T-helper 1 cell treated with Interleukin-12 subunit alpha and Interleukin-12 subunit beta and Interleukin-4 antibody, amounts not matched to agents 30 μg/mL and 1 μg/mL, for 36 hours (primary cell): ENCODE measurements around the gene AQP12A.
"Not testable (repeated sequence)": the region's sequence is repeated elsewhere in the genome, so short reads cannot be mapped to it uniquely, and the experiment has no call there.

Experiments used
- H3K27ac Mint-ChIP-seq: one replicate; pipeline ENCODE4 v1.8.0; 2021; ENCODE audit warnings: mild to moderate bottlenecking, mixed read lengths
- H3K27me3 Mint-ChIP-seq: one replicate; pipeline ENCODE4 v1.8.0; 2021; ENCODE audit warnings: low read depth, mixed read lengths
- H3K36me3 Mint-ChIP-seq: one replicate; pipeline ENCODE4 v1.8.0; 2021; ENCODE audit warnings: low read depth, mixed read lengths
- H3K4me1 Mint-ChIP-seq: one replicate; pipeline ENCODE4 v1.8.0; 2021; ENCODE audit warnings: low read depth, mixed read lengths
- H3K4me3 Mint-ChIP-seq: one replicate; pipeline ENCODE4 v1.8.0; 2021; ENCODE audit warnings: mild to moderate bottlenecking, moderate library complexity, mixed read lengths
- H3K9me3 Mint-ChIP-seq: one replicate; pipeline ENCODE4 v1.8.0; 2021; ENCODE audit warnings: mixed read lengths

Gene AQP12A

DNA sequence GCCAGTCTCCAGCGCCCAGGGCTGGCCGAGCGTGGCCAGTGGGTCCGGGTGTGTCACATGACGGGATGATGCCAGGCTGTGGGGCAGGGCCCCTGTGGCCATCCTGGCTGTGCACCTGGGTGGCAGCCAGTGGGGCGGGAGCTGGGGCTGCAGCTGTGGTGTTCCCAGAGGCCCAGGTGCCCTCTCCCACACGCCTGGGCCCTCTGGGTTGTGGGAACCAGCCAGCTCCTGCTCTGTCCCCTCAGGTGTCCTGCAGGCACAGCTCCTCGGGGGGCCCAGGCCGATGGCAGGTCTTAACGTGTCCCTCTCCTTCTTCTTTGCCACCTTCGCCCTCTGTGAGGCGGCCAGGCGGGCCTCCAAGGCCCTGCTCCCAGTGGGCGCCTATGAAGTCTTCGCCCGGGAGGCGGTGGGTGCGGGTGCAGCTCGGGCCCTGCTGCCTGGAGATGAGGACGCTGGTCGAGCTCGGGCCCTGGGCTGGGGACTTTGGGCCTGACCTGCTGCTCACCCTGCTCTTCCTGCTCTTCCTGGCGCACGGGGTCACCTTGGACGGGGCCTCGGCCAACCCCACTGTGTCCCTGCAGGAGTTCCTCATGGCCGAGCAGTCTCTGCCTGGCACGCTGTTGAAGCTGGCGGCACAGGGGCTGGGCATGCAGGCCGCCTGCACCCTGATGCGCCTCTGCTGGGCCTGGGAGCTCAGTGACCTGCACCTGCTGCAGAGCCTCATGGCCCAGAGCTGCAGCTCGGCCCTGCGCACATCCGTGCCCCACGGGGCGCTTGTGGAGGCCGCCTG lies at the start of gene AQP12A:
TSS of gene AQP12A (plus strand) at position 236 of the 790 bp plus-strand sequence. CDS start at position 284, 48 bp downstream.
- not testable (repeated sequence) for H3K4me1 Mint-ChIP-seq, H3K4me3 Mint-ChIP-seq, H3K36me3 Mint-ChIP-seq, H3K27me3 Mint-ChIP-seq, H3K9me3 Mint-ChIP-seq, H3K27ac Mint-ChIP-seq

DNA sequence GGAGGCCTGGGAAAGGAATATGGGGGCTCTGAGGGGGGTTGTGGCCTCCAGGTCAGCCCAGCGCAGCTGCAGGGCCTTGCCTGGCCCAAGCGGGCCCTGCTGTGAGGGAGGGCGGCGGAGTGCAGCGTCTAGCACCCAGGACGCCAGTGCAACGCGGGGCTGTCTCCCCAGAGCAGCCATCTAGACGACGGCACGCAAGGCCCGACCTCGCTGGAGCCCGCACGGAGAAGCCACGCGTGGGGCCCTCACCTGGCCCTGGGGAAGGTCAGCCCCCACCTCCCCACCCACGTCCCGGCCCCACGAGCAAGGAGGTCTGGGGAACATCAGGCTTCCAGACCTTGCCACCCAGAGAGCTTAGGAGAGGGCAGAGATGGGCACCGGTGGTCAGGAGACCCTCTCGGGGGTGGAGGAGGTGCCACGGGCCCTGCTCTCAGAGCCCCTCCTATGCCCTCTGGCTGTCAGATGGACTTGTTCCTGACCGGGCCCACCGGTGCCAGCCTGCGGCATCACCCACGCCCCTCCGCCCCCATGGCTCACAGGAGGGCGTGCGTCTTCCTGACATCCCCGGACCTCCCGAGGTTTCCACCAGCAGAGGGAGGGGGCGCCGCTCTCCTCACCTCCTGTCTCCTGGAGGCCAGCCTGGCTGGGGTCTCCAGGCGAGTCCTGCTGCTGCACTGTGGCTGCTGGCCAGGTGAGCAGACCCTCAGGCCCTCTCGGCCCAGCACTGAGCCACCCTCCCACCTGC lies 49.4 kb upstream of the AQP12A start:
- Mint-ChIP-seq H3K27ac (no peak overlapping the region), H3K4me3 (no peak overlapping the region), H3K4me1 (peaks cover 5% of the 10 kb centered on the region), H3K36me3 (no peaks in the 10 kb centered on the region), H3K9me3 (no peaks in the 10 kb centered on the region), H3K27me3 (peaks cover 3% of the 10 kb centered on the region)

DNA sequence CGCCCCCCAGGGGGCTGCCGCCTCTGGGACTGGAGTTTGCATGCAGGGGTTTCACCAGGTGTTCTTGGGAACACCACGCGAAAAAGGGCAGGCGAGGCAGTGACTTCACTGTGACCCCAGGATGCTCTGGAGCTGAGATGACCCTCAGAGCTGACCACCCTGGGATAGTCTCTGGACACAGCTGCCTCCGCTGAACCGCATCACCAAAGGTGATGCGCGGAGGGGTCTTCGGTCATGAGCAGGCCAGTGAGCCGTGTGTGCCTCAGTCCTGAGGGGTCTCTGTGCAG lies 48.9 kb upstream of the AQP12A start:
- Mint-ChIP-seq H3K27ac (no peak overlapping the region), H3K27me3 (peaks cover 8% of the 10 kb centered on the region), H3K9me3 (no peaks in the 10 kb centered on the region), H3K36me3 (no peaks in the 10 kb centered on the region), H3K4me1 (peaks cover 5% of the 10 kb centered on the region), H3K4me3 (no peak overlapping the region)

DNA sequence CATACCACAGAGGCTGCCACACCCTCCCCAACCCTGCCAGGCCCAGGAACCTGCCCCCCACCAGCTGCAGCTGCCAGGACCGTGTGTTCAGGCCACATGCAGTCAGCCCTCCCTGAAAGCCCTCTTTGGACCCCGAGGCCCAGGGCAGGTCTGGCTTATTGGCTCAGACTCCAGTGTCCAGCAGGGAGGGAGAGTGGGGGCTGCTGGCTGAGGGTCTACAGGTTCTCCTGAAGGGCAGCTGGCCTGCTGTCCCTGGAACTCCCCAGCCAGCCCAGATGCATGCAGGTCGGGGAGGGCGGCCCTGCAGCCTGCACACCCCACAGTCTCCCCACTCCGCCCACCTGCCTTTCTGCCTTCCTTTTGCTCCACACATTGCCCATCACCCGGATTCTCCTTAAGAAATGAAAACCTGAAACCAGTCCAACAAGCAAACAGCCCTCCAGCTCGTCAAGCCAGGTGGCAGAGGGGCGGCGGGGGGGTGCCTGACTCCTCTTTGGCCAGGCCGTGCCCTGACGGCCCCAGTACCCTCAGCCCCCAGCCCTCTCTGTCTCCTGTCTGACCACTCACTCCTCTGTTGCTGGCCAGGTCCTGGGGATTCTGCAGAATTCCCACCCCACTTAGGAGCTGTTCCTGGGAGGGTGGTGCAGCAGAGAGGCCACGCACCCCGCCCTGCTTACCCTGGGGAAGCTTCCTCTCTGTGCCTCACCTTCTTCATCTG lies 48.4 kb upstream of the AQP12A start:
- Mint-ChIP-seq H3K4me3 (no peak overlapping the region), H3K36me3 (no peaks in the 10 kb centered on the region), H3K27me3 (peaks cover 9% of the 10 kb centered on the region), H3K9me3 (no peaks in the 10 kb centered on the region), H3K27ac (no peak overlapping the region), H3K4me1 (peaks cover 5% of the 10 kb centered on the region)

DNA sequence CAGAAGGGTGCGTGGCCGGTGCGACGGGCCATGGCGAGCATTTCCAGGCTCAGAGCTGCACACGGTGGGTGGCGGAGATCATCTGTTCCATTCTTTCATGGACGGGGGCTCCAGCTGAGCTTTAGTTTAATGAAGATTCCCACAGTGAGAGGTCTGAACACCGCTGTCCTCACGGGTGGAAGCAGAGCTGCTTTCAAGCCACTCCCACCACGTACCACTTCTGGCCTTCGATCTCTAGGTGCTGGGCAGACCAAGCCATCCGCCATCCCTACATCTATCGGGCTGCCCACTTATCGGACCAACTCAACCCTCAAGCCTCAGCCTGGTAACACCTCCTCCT lies 47.9 kb upstream of the AQP12A start:
- Mint-ChIP-seq H3K9me3 (no peaks in the 10 kb centered on the region), H3K4me3 (no peak overlapping the region), H3K27me3 (peaks cover 13% of the 10 kb centered on the region), H3K4me1 (peaks cover 5% of the 10 kb centered on the region), H3K36me3 (no peaks in the 10 kb centered on the region), H3K27ac (no peak overlapping the region)

DNA sequence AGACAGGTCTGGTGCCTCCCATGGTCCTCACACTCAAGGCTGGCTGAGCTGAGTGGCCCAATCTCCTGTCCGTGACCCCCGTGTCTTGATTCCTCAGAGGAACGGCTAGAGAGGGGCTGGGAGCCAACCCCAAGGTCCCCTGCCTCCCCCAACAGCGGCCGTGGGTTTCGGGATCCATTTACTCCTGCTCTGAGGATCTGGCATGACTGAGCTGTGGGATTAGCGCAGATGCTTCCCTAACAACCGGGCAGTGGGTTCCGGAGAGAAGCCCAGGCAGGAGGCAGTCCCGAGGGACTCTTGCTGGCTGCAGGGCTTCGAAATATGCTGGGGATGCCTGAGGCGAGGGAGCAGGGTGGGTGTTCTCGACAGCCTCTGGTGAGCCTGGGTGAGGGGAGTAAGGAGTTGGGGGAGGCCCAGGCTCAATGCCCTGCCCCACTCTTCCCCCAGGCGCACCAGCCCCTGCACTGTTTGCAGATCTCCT lies 47.5 kb upstream of the AQP12A start:
- peaks cover 14% of the 10 kb centered on the region for H3K27me3 Mint-ChIP-seq
- H3K27ac Mint-ChIP-seq, result no peak overlapping the region
- peaks cover 5% of the 10 kb centered on the region for H3K4me1 Mint-ChIP-seq
- H3K4me3 Mint-ChIP-seq, result no peak overlapping the region
- no peaks in the 10 kb centered on the region for H3K9me3 Mint-ChIP-seq
- H3K36me3 Mint-ChIP-seq, result no peaks in the 10 kb centered on the region

DNA sequence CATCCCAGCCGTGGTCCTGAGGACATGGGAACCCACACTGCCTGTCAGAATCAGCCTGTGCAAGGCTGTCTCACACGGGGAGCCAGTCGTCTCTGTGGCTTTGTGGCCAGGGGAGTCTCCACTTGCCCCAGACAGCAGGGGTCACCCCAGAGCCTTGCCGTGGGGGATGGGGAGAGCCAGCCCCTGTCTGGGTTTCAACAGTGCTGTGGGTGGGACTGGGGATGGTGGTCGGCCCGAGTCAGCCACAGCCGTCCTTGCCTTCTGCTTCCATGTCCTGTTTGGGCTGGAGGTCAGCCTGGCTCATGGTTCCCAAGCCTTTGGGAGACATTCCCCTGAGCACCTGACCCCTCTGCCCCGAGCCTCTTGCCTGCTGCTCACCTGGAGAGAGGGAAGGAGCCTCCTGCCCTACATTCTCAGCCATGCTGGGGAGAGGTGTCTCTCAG lies 46.8 kb upstream of the AQP12A start:
- no peak overlapping the region for H3K4me3 Mint-ChIP-seq
- H3K27me3 Mint-ChIP-seq, result peaks cover 19% of the 10 kb centered on the region
- no peak overlapping the region for H3K27ac Mint-ChIP-seq
- H3K9me3 Mint-ChIP-seq, result no peaks in the 10 kb centered on the region
- no peaks in the 10 kb centered on the region for H3K36me3 Mint-ChIP-seq
- H3K4me1 Mint-ChIP-seq, result peaks cover 5% of the 10 kb centered on the region

DNA sequence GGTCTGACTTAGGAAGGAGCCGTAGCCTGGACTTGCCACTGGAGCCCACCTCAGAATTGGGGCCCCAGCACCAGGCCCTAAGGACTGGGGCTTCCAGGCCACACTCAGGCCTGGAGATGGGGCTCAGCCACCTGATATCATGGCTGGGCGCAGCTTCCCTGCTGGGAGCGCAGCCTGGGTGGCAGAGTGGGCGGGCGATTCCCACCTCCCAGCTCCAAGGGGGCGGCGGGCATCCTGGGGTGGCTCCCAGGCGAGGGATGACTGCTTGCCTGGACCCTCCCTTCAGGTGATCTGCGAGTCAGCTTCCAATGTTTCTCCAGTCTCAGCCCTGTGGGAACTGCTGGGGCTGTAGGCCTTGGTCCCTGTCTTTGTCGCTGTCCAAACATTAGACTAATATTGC lies 46.3 kb upstream of the AQP12A start:
- no peak overlapping the region for H3K4me3 Mint-ChIP-seq
- H3K9me3 Mint-ChIP-seq, result no peaks in the 10 kb centered on the region
- peaks cover 19% of the 10 kb centered on the region for H3K27me3 Mint-ChIP-seq
- H3K4me1 Mint-ChIP-seq, result peaks cover 5% of the 10 kb centered on the region
- H3K36me3 Mint-ChIP-seq, result no peaks in the 10 kb centered on the region
- H3K27ac Mint-ChIP-seq, result no peak overlapping the region

DNA sequence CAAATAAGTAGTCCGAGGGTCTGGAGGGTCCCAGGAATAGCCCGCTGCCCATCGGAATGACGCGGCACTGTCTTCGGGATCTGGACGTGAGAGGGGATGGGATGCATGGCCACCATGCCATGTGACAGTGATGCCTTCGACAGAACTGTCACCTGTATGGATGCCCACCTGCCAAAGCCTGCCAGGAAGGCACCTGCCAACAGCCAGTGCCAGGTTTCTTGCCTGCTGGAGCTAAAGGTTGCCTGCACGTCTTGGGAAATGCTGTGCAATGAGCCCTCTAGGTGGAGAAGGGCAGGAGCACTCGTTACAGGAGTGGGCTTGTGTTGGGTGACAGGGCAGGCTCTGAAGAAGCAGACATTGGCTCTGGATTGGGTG lies 45.9 kb upstream of the AQP12A start:
- Mint-ChIP-seq H3K4me1 (peaks cover 5% of the 10 kb centered on the region), H3K36me3 (no peaks in the 10 kb centered on the region), H3K4me3 (no peak overlapping the region), H3K9me3 (no peaks in the 10 kb centered on the region), H3K27ac (no peak overlapping the region), H3K27me3 (peaks cover 21% of the 10 kb centered on the region)

DNA sequence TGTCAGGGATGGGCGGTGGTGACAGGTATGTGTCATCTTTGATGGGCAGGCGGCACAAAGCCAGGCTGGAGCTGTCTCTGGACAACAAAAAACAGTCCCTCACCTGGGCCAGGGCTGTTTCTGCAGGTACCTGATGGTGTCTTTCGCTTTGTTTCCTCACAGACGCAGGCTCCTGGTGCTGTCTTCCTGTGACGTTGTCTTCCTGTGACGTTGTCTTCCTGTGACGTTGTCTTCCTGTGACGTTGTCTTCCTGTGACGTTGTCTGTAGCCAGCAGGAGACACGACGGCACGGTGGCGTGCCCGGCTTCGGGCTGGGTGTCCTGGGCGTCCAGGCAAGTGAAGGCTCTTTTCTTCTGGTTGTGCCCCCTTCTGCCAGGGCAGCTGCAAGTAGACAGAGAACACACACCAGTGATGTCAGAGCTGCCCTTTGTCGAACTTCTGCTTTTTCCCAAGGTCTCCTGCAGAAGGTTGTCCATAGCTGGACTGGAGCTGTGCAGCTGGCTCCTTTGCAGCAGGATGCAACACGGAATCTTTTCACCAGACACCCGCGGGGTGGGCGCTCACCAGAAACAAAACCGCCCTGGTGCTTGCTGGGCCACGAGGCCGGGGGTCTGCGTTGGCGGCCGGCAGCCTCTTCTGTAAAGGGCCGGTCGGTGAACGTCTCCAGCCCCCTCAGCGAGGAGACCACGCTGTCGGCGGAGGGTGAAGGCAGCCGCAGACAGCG lies 45.3 kb upstream of the AQP12A start:
- H3K36me3 Mint-ChIP-seq, result no peaks in the 10 kb centered on the region
- peaks cover 5% of the 10 kb centered on the region for H3K4me1 Mint-ChIP-seq
- H3K27ac Mint-ChIP-seq, result no peak overlapping the region
- H3K9me3 Mint-ChIP-seq, result no peaks in the 10 kb centered on the region
- H3K4me3 Mint-ChIP-seq, result no peak overlapping the region
- H3K27me3 Mint-ChIP-seq, result peaks cover 26% of the 10 kb centered on the region

GRCh38 chr2:240646900-240647502 lies 44.7 kb upstream of the AQP12A start:
- Mint-ChIP-seq H3K4me1 (peaks cover 5% of the 10 kb centered on the region), H3K4me3 (no peak overlapping the region), H3K9me3 (no peaks in the 10 kb centered on the region), H3K27ac (no peak overlapping the region), H3K27me3 (peaks cover 33% of the 10 kb centered on the region), H3K36me3 (no peaks in the 10 kb centered on the region)

DNA sequence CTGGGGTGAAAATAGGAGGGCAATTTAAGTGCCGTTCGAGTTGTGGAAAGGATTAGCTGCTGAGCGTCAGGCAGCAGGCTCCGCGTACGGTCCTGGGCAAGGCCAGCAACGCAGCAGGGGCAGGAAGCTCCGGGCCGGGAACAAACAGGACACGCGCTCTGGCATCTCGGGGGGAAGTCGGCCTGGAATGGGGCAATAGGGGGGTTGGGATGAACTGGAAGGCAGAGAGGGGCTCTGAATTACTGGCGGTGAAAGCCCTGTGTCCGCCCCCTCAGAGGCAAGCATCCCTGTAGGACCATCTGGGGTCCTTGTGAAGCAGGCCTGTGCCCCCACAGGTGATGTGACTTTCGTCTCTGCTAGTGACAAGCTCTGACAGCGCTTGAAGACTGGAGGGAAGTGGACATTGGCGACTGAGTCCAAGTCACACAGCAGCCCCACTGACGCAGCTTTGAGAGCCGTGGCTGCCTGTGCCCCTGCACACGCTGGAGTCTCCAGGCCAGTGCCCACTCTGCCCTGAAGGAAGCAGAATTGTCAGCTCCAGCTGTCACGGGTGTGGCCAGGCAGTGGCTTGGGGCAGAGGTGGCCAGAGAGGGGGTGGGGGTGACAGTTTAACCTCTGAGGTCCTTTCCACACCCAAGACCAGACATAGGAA lies 44.0 kb upstream of the AQP12A start:
- Mint-ChIP-seq H3K9me3 (no peaks in the 10 kb centered on the region), H3K4me3 (no peak overlapping the region), H3K27me3 (peaks cover 37% of the 10 kb centered on the region), H3K36me3 (no peaks in the 10 kb centered on the region), H3K27ac (no peak overlapping the region), H3K4me1 (peaks cover 5% of the 10 kb centered on the region)

DNA sequence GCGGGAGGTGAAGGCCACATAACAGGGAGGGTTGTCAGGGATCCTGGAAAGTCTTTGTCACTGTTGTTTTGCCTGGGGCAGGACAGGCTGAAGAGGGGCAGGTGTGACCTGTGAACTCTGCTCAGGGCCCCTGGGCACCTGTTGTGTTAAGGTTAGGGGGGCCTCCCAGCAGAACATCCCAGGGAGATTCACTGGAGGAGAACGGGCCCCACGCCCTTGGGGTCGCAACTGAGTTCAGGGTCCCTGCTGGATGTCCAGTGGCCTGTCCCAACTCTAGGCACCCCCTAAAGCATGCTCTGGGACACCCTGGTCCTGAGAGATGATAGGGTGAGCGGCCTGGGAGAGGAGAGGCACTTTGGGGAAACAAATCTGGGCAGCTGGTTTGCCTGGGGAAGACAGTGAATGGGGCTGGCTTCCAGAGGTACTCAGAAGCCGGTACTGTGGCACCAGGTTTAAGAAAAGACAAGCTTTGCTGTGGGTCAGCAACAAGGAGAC lies 43.5 kb upstream of the AQP12A start:
- Mint-ChIP-seq H3K4me3 (no peak overlapping the region), H3K9me3 (no peaks in the 10 kb centered on the region), H3K4me1 (peaks cover 5% of the 10 kb centered on the region), H3K36me3 (no peaks in the 10 kb centered on the region), H3K27ac (no peak overlapping the region), H3K27me3 (peaks cover 41% of the 10 kb centered on the region)
